HepG2 (cell line): ENCODE data around the gene KIF7. TPM values are rescaled to one million over a fixed set of nuclear protein-coding genes. Genes with fewer than 3 reads are reported as not detected.

Experiments used
- ISX ChIP-seq: sonication (generic); formaldehyde crosslinking; conservative IDR thresholded peaks from 2 replicates; pipeline ENCODE4 v1.5.0; 2020; ENCODE audit warnings: missing genetic modification reagents
- KIAA2018 ChIP-seq: sonication (generic); formaldehyde crosslinking; IDR thresholded peaks from 2 replicates; pipeline ENCODE4 v1.5.0; 2020; ENCODE audit warnings: mild to moderate bottlenecking, missing genetic modification reagents, borderline replicate concordance
- NCOA2 ChIP-seq: sonication (generic); formaldehyde crosslinking; IDR thresholded peaks from 2 replicates; pipeline ENCODE4 v1.8.0; 2022; ENCODE audit warnings: inconsistent platforms
- PHF8 ChIP-seq: sonication (generic); formaldehyde crosslinking; IDR thresholded peaks from 2 replicates; pipeline ENCODE4 v1.5.0; 2020; ENCODE audit warnings: missing genetic modification reagents
- PITX1 ChIP-seq: sonication (generic); formaldehyde crosslinking; IDR thresholded peaks from 2 replicates; pipeline ENCODE4 v1.5.1; 2020; ENCODE audit warnings: mild to moderate bottlenecking, missing genetic modification reagents
- SUZ12 ChIP-seq: fragments of 150-350 bp; IDR thresholded peaks from 2 replicates; pipeline ENCODE4 v1.6.1; 2014; ENCODE audit warnings: low read depth, low read length
- TAF1 ChIP-seq: sonication (generic); formaldehyde crosslinking; IDR thresholded peaks from 2 replicates; pipeline ENCODE4 v1.4.0; 2020; ENCODE audit warnings: missing genetic modification reagents
- ZMAT3 ChIP-seq: sonication (generic); formaldehyde crosslinking; conservative IDR thresholded peaks from 2 replicates; pipeline ENCODE4 v1.7.0; 2021; ENCODE audit warnings: missing genetic modification reagents
- ZNF607 ChIP-seq: sonication (generic); formaldehyde crosslinking; IDR thresholded peaks from 2 replicates; pipeline ENCODE4 v1.5.1; 2020; ENCODE audit warnings: missing genetic modification reagents, mild to moderate bottlenecking, borderline replicate concordance
- ZNF710 ChIP-seq: sonication (generic); formaldehyde crosslinking; IDR thresholded peaks from 2 replicates; pipeline ENCODE4 v1.5.0; 2020; ENCODE audit warnings: mild to moderate bottlenecking, missing genetic modification reagents, borderline replicate concordance
- polyA plus RNA-seq, 8 experiments: library from polyadenylated mRNA; depleted of rRNA in 3 of 8; stranded (reverse) in 7 of 8; unstranded in 1 of 8; fragments of >200 nt; fragmentation: Illumina TruSeq in 4 of 8; extraction: Trizol in 4 of 8; gene quantifications; 2 replicates each; pipeline versions ENCODE4 v1.2.1 to v1.2.3, GENCODE V29; 2011 to 2016; ENCODE audit warnings: low read depth in 4 of 8, missing spikeins in 1 of 8, mixed read lengths in 1 of 8; ENCODE audit not compliant: insufficient read depth in 1 of 8
- total RNA-seq, 5 experiments: library from RNA; depleted of rRNA; stranded (reverse); fragments of >200 nt; fragmentation: Illumina TruSeq; extraction: Trizol; gene quantifications; 2 replicates each; pipeline ENCODE4 v1.2.3, GENCODE V29; 2016; ENCODE audit warnings: low read depth in 1 of 5
- TF ChIP-seq, protein P1 (sequence below): sonication (generic); formaldehyde crosslinking; IDR thresholded peaks from 2 replicates; pipeline ENCODE4 v1.4.0; 2020; ENCODE audit warnings: mild to moderate bottlenecking, missing genetic modification reagents, borderline replicate concordance

KIF7 gene
- total and polyA plus RNA-seq, 2 of the 13 experiments (the other 11 are each of a cell fraction or from before 2014, with no cell fraction given) = 1.5 to 6.2 TPM

GRCh38 chr15:89680282-89680873, 25.1 kb upstream of the KIF7 start (continued):
- TF ChIP-seq, protein P1, sequence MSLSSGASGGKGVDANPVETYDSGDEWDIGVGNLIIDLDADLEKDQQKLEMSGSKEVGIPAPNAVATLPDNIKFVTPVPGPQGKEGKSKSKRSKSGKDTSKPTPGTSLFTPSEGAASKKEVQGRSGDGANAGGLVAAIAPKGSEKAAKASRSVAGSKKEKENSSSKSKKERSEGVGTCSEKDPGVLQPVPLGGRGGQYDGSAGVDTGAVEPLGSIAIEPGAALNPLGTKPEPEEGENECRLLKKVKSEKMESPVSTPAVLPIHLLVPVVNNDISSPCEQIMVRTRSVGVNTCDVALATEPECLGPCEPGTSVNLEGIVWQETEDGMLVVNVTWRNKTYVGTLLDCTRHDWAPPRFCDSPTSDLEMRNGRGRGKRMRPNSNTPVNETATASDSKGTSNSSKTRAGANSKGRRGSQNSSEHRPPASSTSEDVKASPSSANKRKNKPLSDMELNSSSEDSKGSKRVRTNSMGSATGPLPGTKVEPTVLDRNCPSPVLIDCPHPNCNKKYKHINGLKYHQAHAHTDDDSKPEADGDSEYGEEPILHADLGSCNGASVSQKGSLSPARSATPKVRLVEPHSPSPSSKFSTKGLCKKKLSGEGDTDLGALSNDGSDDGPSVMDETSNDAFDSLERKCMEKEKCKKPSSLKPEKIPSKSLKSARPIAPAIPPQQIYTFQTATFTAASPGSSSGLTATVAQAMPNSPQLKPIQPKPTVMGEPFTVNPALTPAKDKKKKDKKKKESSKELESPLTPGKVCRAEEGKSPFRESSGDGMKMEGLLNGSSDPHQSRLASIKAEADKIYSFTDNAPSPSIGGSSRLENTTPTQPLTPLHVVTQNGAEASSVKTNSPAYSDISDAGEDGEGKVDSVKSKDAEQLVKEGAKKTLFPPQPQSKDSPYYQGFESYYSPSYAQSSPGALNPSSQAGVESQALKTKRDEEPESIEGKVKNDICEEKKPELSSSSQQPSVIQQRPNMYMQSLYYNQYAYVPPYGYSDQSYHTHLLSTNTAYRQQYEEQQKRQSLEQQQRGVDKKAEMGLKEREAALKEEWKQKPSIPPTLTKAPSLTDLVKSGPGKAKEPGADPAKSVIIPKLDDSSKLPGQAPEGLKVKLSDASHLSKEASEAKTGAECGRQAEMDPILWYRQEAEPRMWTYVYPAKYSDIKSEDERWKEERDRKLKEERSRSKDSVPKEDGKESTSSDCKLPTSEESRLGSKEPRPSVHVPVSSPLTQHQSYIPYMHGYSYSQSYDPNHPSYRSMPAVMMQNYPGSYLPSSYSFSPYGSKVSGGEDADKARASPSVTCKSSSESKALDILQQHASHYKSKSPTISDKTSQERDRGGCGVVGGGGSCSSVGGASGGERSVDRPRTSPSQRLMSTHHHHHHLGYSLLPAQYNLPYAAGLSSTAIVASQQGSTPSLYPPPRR = no peak; the same call in 1 of the 2 replicates
- TF ChIP-seq PITX1 (CRISPR knock-in tag) (peak; percentile 84), ISX (CRISPR knock-in tag) (no peak), ZNF710 (no peak; the same call in 1 of the 2 replicates), ZNF607 (CRISPR knock-in tag) (no peak), NCOA2 (CRISPR knock-in tag) (peak; percentile 59), KIAA2018 (no peak), TAF1 (CRISPR knock-in tag) (no peak), PHF8 (CRISPR knock-in tag) (0 out of 2 replicates have a peak, but pooled peaks have one; percentile 26), SUZ12 (no peak), ZMAT3 (CRISPR knock-in tag) (no peak)
